GM12801 (cell line): ENCODE results near the gene TLDC2.

Source experiments
- CTCF ChIP-seq: IDR thresholded peaks from one replicate; pipeline ENCODE4 v1.5.1; 2011; ENCODE audit warnings: control low read depth; ENCODE audit not compliant: insufficient read length; ENCODE audit errors: extremely low read depth

TLDC2 gene

GRCh38 chr20:36835025-36835424 lies 40.9 kb upstream of the TLDC2 start:
- no peak for TF ChIP-seq CTCF

GRCh38 chr20:36835453-36836198 lies 40.3 kb upstream of the TLDC2 start:
- TF ChIP-seq CTCF: no peak

- TF ChIP-seq CTCF: no peak
Observed at GRCh38 chr20:36836591-36837269, 39.2 kb upstream of the TLDC2 start.

- TF ChIP-seq CTCF: no peak
Observed at GRCh38 chr20:36839150-36839549, 36.8 kb upstream of the TLDC2 start.

- TF ChIP-seq CTCF: no peak
Observed at GRCh38 chr20:36845288-36845971, 30.5 kb upstream of the TLDC2 start.

- no peak for TF ChIP-seq CTCF
Observed at GRCh38 chr20:36847009-36847709, 28.8 kb upstream of the TLDC2 start.

GRCh38 chr20:36847710-36848040 lies 28.3 kb upstream of the TLDC2 start:
- TF ChIP-seq CTCF: no peak
